SJCRH30 (cell line): ENCODE measurements around the gene EDEM1. TPM values are rescaled to one million over a fixed set of nuclear protein-coding genes. Genes with fewer than 3 reads are reported as not detected.
"Not testable (repeated sequence)": the region's sequence is repeated elsewhere in the genome, so short reads cannot be mapped to it uniquely, and the experiment has no call there.

Source experiments
- DNase-seq, 2 experiments: peaks; one replicate each; pipeline ENCODE4 v3.0.0-alpha.2; 2015 to 2020
- H3K27ac ChIP-seq: fragments of 250-450 bp; sonication (Bioruptor Pico); 2 replicates; pipeline ENCODE4 v1.5.1; 2020; ENCODE audit warnings: mild to moderate bottlenecking, moderate library complexity
- H3K27me3 ChIP-seq: fragments of 250-450 bp; sonication (Bioruptor Pico); 2 replicates; pipeline ENCODE4 v1.5.1; 2020; ENCODE audit warnings: mild to moderate bottlenecking, moderate library complexity
- H3K36me3 ChIP-seq: fragments of 250-450 bp; sonication (Bioruptor Pico); 2 replicates; pipeline ENCODE4 v1.5.1; 2020; ENCODE audit warnings: mild to moderate bottlenecking, moderate library complexity
- H3K4me1 ChIP-seq: fragments of 250-450 bp; sonication (Bioruptor Pico); 2 replicates; pipeline ENCODE4 v1.5.1; 2020; ENCODE audit warnings: mild to moderate bottlenecking, moderate library complexity
- H3K4me3 ChIP-seq: fragments of 250-450 bp; sonication (Bioruptor Pico); 2 replicates; pipeline ENCODE4 v1.5.1; 2020; ENCODE audit warnings: mild to moderate bottlenecking, moderate library complexity
- H3K9me3 ChIP-seq: fragments of 250-450 bp; sonication (Bioruptor Pico); replicated peaks from 2 replicates; pipeline ENCODE4 v1.5.1; 2020; ENCODE audit warnings: mild to moderate bottlenecking, moderate library complexity
- total RNA-seq: library from RNA; depleted of rRNA; stranded (reverse); fragments of >200 nt; shearing (Covaris generic); gene quantifications from 2 replicates; pipeline ENCODE4 v1.2.3, GENCODE V29; 2014

The EDEM1 gene
- total RNA-seq, 1 experiment from 2014 or later, result 22.2 TPM

- no peaks in the 10 kb centered on the region for H3K4me1 ChIP-seq
- 0 out of 2 replicates have a peak, but pooled peaks cover 3% of the 10 kb centered on the region for H3K36me3 ChIP-seq
- no peak overlapping the region for H3K4me3 ChIP-seq
- no peaks in the 10 kb centered on the region for H3K9me3 ChIP-seq
- DNase-seq, result no peak
- H3K27me3 ChIP-seq, result no peaks in the 10 kb centered on the region
- no peak overlapping the region for H3K27ac ChIP-seq
These were observed 26.3 kb upstream of the EDEM1 start for GRCh38 chr3:5160940-5161858.

GRCh38 chr3:5162102-5162501 is 25.4 kb upstream of the EDEM1 start:
- Histone ChIP-seq H3K27ac (no peak overlapping the region), H3K4me3 (no peak overlapping the region)
- no peak for DNase-seq

GRCh38 chr3:5165698-5166097 is 21.8 kb upstream of the EDEM1 start:
- H3K27me3 ChIP-seq, result no peaks in the 10 kb centered on the region
- H3K36me3 ChIP-seq, result 0 out of 2 replicates have a peak, but pooled peaks cover 3% of the 10 kb centered on the region
- DNase-seq, result no peak
- no peak overlapping the region for H3K4me3 ChIP-seq
- no peaks in the 10 kb centered on the region for H3K9me3 ChIP-seq
- no peak overlapping the region for H3K27ac ChIP-seq
- no peaks in the 10 kb centered on the region for H3K4me1 ChIP-seq

More at GRCh38 chr3:5162102-5162501, 25.4 kb upstream of the EDEM1 start:
- H3K27me3 ChIP-seq, result no peaks in the 10 kb centered on the region
- no peaks in the 10 kb centered on the region for H3K4me1 ChIP-seq
- H3K36me3 ChIP-seq, result 0 out of 2 replicates have a peak, but pooled peaks cover 3% of the 10 kb centered on the region
- H3K9me3 ChIP-seq, result no peaks in the 10 kb centered on the region

- Histone ChIP-seq H3K4me3 (no peak overlapping the region), H3K9me3 (no peaks in the 10 kb centered on the region), H3K36me3 (peaks cover 7% of the 10 kb centered on the region; the same call in 1 of the 2 replicates), H3K4me1 (no peaks in the 10 kb centered on the region), H3K27me3 (no peaks in the 10 kb centered on the region), H3K27ac (no peak overlapping the region)
- no peak for DNase-seq
These were observed 20.7 kb upstream of the EDEM1 start for GRCh38 chr3:5166846-5167245.

GRCh38 chr3:5168110-5168509 is 19.4 kb upstream of the EDEM1 start:
- Histone ChIP-seq H3K4me1 (no peaks in the 10 kb centered on the region), H3K9me3 (no peaks in the 10 kb centered on the region), H3K4me3 (no peak overlapping the region), H3K27ac (no peak overlapping the region), H3K36me3 (peaks cover 15% of the 10 kb centered on the region), H3K27me3 (no peaks in the 10 kb centered on the region)
- no peak for DNase-seq

- no peaks in the 10 kb centered on the region for H3K27me3 ChIP-seq
These were observed 17.7 kb upstream of the EDEM1 start for GRCh38 chr3:5169807-5170206.

GRCh38 chr3:5170975-5171374 is 16.5 kb upstream of the EDEM1 start:
- H3K4me3 ChIP-seq, result no peak overlapping the region
- no peaks in the 10 kb centered on the region for H3K27me3 ChIP-seq
- H3K4me1 ChIP-seq, result no peaks in the 10 kb centered on the region
- H3K9me3 ChIP-seq, result no peaks in the 10 kb centered on the region
- no peak overlapping the region for H3K27ac ChIP-seq
- DNase-seq, result no peak
- peaks cover 21% of the 10 kb centered on the region for H3K36me3 ChIP-seq

More at GRCh38 chr3:5169807-5170206, 17.7 kb upstream of the EDEM1 start:
- H3K36me3 ChIP-seq, result peaks cover 18% of the 10 kb centered on the region
- no peaks in the 10 kb centered on the region for H3K4me1 ChIP-seq
- DNase-seq, result no peak
- no peaks in the 10 kb centered on the region for H3K9me3 ChIP-seq
- no peak overlapping the region for H3K4me3 ChIP-seq
- H3K27ac ChIP-seq, result no peak overlapping the region

GRCh38 chr3:5172018-5172417 is 15.5 kb upstream of the EDEM1 start:
- DNase-seq, result no peak
- Histone ChIP-seq H3K27ac (no peak overlapping the region), H3K36me3 (peaks cover 21% of the 10 kb centered on the region), H3K27me3 (no peaks in the 10 kb centered on the region), H3K4me1 (no peaks in the 10 kb centered on the region), H3K9me3 (no peaks in the 10 kb centered on the region), H3K4me3 (no peak overlapping the region)

GRCh38 chr3:5179036-5179435 is 8.5 kb upstream of the EDEM1 start:
- not testable (repeated sequence) for H3K4me1 ChIP-seq, H3K27ac ChIP-seq, H3K27me3 ChIP-seq, H3K4me3 ChIP-seq, H3K9me3 ChIP-seq, DNase-seq
- peaks cover 15% of the 10 kb centered on the region for H3K36me3 ChIP-seq

GRCh38 chr3:5181469-5182141 is 5.9 kb upstream of the EDEM1 start:
- H3K9me3 ChIP-seq, result no peaks in the 10 kb centered on the region
- H3K4me1 ChIP-seq, result no peaks in the 10 kb centered on the region
- no peak overlapping the region for H3K4me3 ChIP-seq
- no peak for DNase-seq
- peaks cover 9% of the 10 kb centered on the region for H3K36me3 ChIP-seq
- H3K27ac ChIP-seq, result no peak overlapping the region
- H3K27me3 ChIP-seq, result no peaks in the 10 kb centered on the region

GRCh38 chr3:5183714-5184113 is 3.8 kb upstream of the EDEM1 start:
- not testable (repeated sequence) for H3K4me3 ChIP-seq, H3K4me1 ChIP-seq, H3K27me3 ChIP-seq, H3K36me3 ChIP-seq, DNase-seq, H3K27ac ChIP-seq, H3K9me3 ChIP-seq

GRCh38 chr3:5184499-5184898 is 3.0 kb upstream of the EDEM1 start:
- no peak overlapping the region for H3K4me3 ChIP-seq
- H3K36me3 ChIP-seq, result peaks cover 2% of the 10 kb centered on the region
- no peaks in the 10 kb centered on the region for H3K27me3 ChIP-seq
- no peak for DNase-seq
- H3K9me3 ChIP-seq, result no peaks in the 10 kb centered on the region
- no peak overlapping the region for H3K27ac ChIP-seq
- H3K4me1 ChIP-seq, result no peaks in the 10 kb centered on the region

GRCh38 chr3:5185093-5185673 is 2.3 kb upstream of the EDEM1 start:
- Histone ChIP-seq H3K36me3 (peaks cover 2% of the 10 kb centered on the region; the same call in 1 of the 2 replicates), H3K4me1 (no peaks in the 10 kb centered on the region), H3K4me3 (no peak overlapping the region), H3K27ac (no peak overlapping the region), H3K9me3 (no peaks in the 10 kb centered on the region), H3K27me3 (no peaks in the 10 kb centered on the region)
- no peak for DNase-seq

- no peak overlapping the region for H3K27ac ChIP-seq
- no peaks in the 10 kb centered on the region for H3K4me1 ChIP-seq
- H3K27me3 ChIP-seq, result no peaks in the 10 kb centered on the region
- H3K4me3 ChIP-seq, result peak overlapping the region; percentile 96
- H3K9me3 ChIP-seq, result no peaks in the 10 kb centered on the region
- DNase-seq, result peak in 1 of 2 experiments; percentile 8
- peaks cover 2% of the 10 kb centered on the region; the same call in 1 of the 2 replicates for H3K36me3 ChIP-seq
These were observed 1.2 kb upstream of the EDEM1 start for GRCh38 chr3:5186089-5186857.
